Activated T-helper 17 cell treated with anti-CD3 and anti-CD28 coated beads, Interleukin-2, amount 50 U/mL, for 72 hours (primary cell): ENCODE data around the gene KCNAB1. TPM values are rescaled to one million over a fixed set of nuclear protein-coding genes. Genes with fewer than 3 reads are reported as not detected.

Experiments used
- ATAC-seq: fragments of 150-1000 bp; cut with Tn5 transposase; replicated peaks from 2 replicates; pipeline ENCODE4 v1.10.0; 2021; ENCODE audit warnings: mild to moderate bottlenecking, moderate library complexity
- H3K27ac Mint-ChIP-seq: one replicate; pipeline ENCODE4 v1.8.0; 2022; ENCODE audit warnings: mixed read lengths
- H3K27me3 Mint-ChIP-seq: one replicate; pipeline ENCODE4 v1.8.0; 2022; ENCODE audit warnings: mixed read lengths
- H3K36me3 Mint-ChIP-seq: one replicate; pipeline ENCODE4 v1.8.0; 2022; ENCODE audit warnings: low read depth, mild to moderate bottlenecking, mixed read lengths
- H3K4me1 Mint-ChIP-seq: one replicate; pipeline ENCODE4 v1.8.0; 2022; ENCODE audit warnings: mixed read lengths
- H3K4me3 Mint-ChIP-seq: one replicate; pipeline ENCODE4 v1.8.0; 2022; ENCODE audit warnings: mild to moderate bottlenecking, mixed read lengths
- H3K9me3 Mint-ChIP-seq: one replicate; pipeline ENCODE4 v1.8.0; 2022; ENCODE audit warnings: mixed read lengths
- total RNA-seq, 2 donors: library from RNA; stranded (reverse); gene quantifications; one replicate each; pipeline ENCODE4 v1.2.3, GENCODE V29; 2022

The KCNAB1 gene
- total RNA-seq, 2 donors from 2014 or later = not detected

DNA sequence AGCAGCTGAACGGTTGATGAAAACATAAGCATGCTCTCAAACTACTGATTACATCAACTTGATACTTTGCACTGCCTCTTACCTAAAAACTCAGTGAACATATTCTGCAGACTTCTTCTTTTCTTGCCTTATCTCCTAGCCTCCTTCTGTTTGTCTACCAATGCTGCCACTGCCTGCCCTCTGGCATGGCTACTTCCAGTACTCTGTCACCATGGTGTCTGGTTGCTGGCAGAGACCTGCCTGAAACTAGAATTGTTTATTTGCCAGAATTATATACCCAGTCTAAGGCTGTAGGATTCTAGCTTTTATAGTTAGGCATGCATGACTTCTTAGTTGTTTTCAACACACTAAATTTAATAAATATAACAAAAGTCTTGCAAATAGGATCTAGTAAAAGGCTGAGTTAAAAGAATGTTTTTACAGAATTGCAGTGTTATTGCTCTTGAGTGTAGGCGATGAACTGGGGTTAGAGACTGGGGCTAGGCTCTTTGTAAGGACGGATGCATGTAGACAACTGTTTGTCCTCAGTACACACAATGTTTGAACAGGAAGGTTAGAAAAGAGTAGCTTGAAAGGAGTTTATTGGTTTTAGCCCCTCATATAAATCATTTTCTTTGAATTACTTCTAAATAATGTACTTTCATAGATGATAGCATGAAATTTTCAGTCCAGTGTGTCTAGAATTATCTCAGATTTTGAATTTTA lies 116.3 kb downstream of the KCNAB1 start:
- Mint-ChIP-seq H3K4me3 (no peak overlapping the region), H3K4me1 (no peaks in the 10 kb centered on the region), H3K9me3 (no peaks in the 10 kb centered on the region), H3K27me3 (peaks cover 17% of the 10 kb centered on the region), H3K36me3 (no peaks in the 10 kb centered on the region), H3K27ac (no peak overlapping the region)
- ATAC-seq = no peak

DNA sequence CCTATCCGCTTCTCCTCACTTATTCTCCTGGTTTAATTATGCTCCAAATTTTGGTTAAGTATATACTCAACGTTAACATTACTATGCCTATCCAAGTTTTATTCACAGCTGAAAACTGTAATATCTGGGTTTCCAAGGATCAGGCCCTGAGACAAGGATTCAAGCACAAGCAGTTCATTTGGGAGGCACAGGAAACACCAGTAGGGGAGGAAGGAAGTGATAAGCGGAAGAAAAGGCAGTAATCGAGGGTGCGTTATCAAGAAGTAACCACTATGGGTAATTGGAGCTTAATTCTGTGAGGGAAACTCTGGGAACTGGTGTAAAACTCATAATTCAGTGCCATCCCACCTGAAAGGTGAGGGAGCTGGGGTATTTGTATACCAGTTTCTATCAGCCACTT lies 120.3 kb downstream of the KCNAB1 start:
- Mint-ChIP-seq H3K9me3 (no peaks in the 10 kb centered on the region), H3K27ac (no peak overlapping the region), H3K4me1 (no peaks in the 10 kb centered on the region), H3K36me3 (no peaks in the 10 kb centered on the region), H3K27me3 (peaks cover 10% of the 10 kb centered on the region), H3K4me3 (no peak overlapping the region)
- ATAC-seq = no peak

DNA sequence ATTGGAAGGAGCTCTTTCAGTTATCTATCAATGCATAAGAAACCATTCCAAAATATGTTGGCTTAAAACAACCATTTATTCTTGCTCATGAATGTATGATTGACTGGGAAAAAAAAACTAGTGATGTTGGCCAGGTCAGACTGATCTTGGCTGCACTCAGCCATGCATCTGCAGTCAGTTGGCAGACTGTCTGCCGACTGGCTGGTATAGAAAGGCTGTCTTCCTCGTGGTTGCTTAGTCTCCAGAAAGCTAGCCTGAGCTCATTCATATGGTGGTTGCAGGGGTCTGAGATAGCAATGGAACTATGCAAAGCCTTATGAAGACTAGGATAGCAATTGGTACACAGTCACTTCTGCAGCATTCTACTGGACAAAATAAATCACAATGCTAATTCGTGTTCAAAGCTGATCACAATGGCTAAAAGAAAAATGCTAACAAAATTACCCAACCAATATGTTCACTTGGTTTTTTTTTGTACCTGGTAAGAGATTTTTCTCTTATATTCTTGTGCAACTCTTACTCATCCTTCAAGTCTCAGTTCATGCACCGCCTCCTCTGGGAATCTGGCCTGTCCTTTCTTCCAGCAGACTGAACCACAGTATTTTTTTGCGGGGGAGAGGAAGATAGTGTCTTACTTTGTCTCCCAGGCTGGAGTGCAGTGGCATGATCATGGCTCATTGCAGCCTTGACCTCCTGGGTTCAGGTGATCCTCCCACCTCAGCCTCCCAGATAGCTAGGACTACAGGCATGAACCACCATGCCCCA lies 126.8 kb downstream of the KCNAB1 start:
- H3K27ac Mint-ChIP-seq = no peak overlapping the region
- H3K36me3 Mint-ChIP-seq = no peaks in the 10 kb centered on the region
- ATAC-seq = no peak
- no peaks in the 10 kb centered on the region for H3K4me1 Mint-ChIP-seq
- H3K27me3 Mint-ChIP-seq = peaks cover 22% of the 10 kb centered on the region
- H3K9me3 Mint-ChIP-seq = no peaks in the 10 kb centered on the region
- H3K4me3 Mint-ChIP-seq = no peak overlapping the region

DNA sequence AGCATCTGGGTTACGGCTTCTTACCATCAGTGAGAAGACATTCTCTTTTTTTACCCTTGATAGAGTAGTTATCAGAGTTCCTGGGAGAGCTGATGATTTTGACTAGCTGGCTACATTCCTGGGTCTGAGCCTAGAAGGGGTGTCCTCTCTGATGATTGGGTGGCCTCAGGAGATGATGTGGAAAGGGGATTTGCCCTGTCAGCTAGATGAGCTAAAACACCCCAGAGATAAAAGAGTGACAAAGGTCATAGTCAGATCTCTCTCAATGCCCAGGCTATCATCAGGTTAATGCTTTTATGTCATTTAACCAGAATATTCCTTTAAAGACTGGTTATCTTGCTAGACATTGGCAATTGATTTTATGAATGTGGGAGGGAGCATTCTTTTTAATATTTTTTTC lies 130.2 kb downstream of the KCNAB1 start:
- Mint-ChIP-seq H3K4me3 (no peak overlapping the region), H3K9me3 (no peaks in the 10 kb centered on the region), H3K36me3 (no peaks in the 10 kb centered on the region), H3K4me1 (no peaks in the 10 kb centered on the region), H3K27me3 (peaks cover 14% of the 10 kb centered on the region), H3K27ac (no peak overlapping the region)
- no peak for ATAC-seq

DNA sequence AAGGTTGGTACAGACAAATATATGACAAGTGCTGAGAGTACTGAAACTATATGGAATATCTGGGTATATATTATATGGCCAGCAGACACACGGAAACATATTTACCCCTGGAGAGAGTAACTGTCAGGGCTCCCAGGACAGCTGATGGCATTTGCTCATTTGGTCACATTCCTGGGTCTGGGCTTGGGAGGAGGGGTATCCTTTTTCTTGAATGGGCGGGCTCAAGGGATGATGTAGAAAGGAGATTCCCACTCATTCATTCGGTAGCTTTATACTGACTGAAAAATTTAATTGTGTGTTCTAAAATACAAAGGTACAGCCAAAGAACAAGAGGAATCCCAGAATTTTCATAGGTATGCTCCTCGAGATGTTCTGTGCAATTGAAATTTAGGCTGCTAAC lies 131.0 kb downstream of the KCNAB1 start:
- Mint-ChIP-seq H3K27me3 (peaks cover 12% of the 10 kb centered on the region), H3K4me3 (no peak overlapping the region), H3K9me3 (no peaks in the 10 kb centered on the region), H3K36me3 (no peaks in the 10 kb centered on the region), H3K27ac (no peak overlapping the region), H3K4me1 (no peaks in the 10 kb centered on the region)
- ATAC-seq = no peak

DNA sequence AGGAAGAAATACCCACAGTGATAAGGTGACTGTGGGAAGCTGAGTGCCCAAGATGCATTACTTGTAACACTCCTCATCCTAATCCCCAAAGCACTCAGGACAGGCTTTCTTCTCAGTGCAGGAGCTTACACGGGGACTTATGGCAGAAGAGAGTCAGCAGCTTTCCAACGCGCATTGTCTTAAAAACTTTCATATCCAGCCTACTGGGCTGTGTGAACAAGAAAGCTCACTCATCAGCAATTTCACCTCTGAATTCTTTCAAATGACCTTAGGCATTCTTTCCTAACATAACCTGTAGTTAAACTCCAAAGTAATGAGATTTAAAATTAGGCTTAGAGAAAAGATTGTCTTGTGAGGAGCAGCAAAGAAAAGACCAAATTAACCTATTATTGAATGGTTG lies 132.3 kb downstream of the KCNAB1 start:
- Mint-ChIP-seq H3K27me3 (peaks cover 12% of the 10 kb centered on the region), H3K4me3 (no peak overlapping the region), H3K9me3 (no peaks in the 10 kb centered on the region)

DNA sequence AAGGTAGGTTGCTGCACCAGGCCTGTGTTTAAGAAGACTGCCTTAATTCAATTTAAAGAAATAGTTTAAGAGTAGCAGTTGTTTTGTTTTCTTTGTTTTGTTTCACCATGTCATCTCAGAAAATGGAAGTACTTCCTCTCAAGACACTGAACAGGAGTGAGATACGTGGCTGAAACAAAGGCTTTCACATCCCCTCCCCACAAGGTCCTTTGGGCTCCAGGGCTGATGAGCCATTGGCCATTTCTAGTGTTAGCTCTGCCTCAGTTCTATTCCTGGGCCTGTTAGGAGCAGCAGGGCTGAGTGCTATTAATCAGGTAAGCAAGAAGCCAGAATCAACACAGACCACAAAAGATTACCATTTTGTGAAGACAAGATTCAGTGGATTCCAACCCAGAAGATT lies 132.8 kb downstream of the KCNAB1 start:
- no peak overlapping the region for H3K4me3 Mint-ChIP-seq
- H3K9me3 Mint-ChIP-seq = no peaks in the 10 kb centered on the region
- no peaks in the 10 kb centered on the region for H3K4me1 Mint-ChIP-seq
- ATAC-seq = no peak
- peaks cover 7% of the 10 kb centered on the region for H3K27me3 Mint-ChIP-seq
- H3K36me3 Mint-ChIP-seq = no peaks in the 10 kb centered on the region
- H3K27ac Mint-ChIP-seq = no peak overlapping the region

More for the DNA sequence above, 132.3 kb downstream of the KCNAB1 start:
- no peaks in the 10 kb centered on the region for H3K4me1 Mint-ChIP-seq
- no peak for ATAC-seq
- H3K27ac Mint-ChIP-seq = no peak overlapping the region
- H3K36me3 Mint-ChIP-seq = no peaks in the 10 kb centered on the region

DNA sequence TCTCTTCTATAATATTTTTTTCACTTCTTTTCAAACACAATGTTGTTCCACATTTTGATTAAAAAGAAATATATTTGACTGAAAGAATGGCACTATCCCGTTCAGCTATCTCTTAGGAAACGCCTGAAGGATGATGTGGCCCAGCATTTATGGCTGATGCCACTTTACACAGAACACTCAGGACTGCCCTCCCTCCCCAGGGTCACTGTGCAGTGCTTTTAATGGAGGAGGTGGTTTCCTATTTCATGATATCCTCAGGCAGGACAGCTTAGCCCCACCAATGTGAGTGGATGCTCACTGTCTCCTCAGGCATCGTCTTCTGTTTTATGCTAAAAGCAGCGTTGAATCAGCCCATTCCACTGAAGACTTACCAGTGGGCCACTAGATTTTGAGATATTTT lies 135.9 kb downstream of the KCNAB1 start:
- Mint-ChIP-seq H3K4me1 (no peaks in the 10 kb centered on the region), H3K9me3 (no peaks in the 10 kb centered on the region), H3K27ac (no peak overlapping the region), H3K27me3 (peaks cover 10% of the 10 kb centered on the region), H3K36me3 (no peaks in the 10 kb centered on the region), H3K4me3 (no peak overlapping the region)
- no peak for ATAC-seq

DNA sequence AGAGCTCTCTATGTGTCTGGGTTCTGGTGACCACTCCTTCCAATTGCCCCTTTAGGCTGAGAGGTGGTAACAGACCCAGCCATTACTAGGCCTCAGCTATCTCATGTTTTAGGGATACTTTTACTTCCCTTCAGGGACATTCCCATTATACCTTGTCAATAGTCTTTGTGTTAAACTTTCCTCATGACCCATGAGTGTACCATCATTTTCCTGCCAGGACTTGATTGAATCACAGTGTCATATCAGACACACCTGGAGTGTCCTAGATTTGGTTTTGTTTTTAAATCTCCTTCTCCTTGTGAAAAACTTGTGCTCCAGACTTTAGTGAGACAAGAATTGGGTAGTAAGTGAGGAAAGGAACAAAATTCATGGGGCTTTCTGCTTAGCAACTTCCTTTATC lies 136.6 kb downstream of the KCNAB1 start:
- no peak overlapping the region for H3K4me3 Mint-ChIP-seq
- no peak for ATAC-seq
- no peaks in the 10 kb centered on the region for H3K9me3 Mint-ChIP-seq
- peaks cover 8% of the 10 kb centered on the region for H3K27me3 Mint-ChIP-seq
- no peaks in the 10 kb centered on the region for H3K36me3 Mint-ChIP-seq
- no peaks in the 10 kb centered on the region for H3K4me1 Mint-ChIP-seq
- no peak overlapping the region for H3K27ac Mint-ChIP-seq

DNA sequence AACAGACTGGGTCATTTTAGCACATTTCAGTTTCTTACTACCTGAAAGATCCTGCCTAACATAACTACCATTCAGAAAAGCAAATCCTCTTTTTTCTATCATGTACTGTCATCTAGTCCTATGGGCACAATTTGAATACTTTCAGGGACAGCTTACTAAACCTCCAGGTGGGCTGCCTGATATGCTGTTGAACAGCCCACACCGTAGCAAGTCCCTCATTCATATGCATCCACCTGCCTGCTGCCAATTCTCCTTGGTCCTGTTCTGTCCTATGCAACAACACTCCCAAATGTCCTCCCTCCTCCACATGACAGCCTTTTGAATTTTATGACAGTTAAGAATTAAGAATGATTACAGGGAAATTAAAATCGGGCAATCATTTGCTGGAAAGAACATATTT lies 137.9 kb downstream of the KCNAB1 start:
- no peaks in the 10 kb centered on the region for H3K9me3 Mint-ChIP-seq
- no peaks in the 10 kb centered on the region for H3K36me3 Mint-ChIP-seq
- peaks cover 7% of the 10 kb centered on the region for H3K27me3 Mint-ChIP-seq
- no peak overlapping the region for H3K27ac Mint-ChIP-seq
- H3K4me3 Mint-ChIP-seq = no peak overlapping the region
- H3K4me1 Mint-ChIP-seq = no peaks in the 10 kb centered on the region
- no peak for ATAC-seq

DNA sequence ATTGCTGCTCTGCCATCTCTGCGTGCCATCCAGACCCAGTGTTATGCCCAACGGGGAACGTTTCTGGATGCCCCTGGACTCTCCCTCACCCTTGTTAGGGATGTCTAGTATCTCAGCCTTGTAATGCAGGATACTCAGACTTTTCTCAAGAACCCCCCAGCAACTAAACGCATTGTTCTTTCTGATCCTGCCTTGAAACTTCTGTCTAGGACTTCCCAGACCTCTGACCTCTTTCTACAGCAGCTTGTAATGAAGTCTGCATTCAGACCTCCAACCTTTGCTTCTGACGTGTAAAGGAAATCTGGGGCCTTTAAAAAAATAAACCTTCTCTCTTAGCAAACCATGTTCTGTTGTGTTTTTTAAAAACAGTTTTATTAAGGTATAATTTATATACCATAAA lies 139.5 kb downstream of the KCNAB1 start:
- Mint-ChIP-seq H3K27me3 (peaks cover 7% of the 10 kb centered on the region), H3K4me3 (no peak overlapping the region), H3K9me3 (no peaks in the 10 kb centered on the region), H3K27ac (no peak overlapping the region), H3K36me3 (no peaks in the 10 kb centered on the region), H3K4me1 (no peaks in the 10 kb centered on the region)
- no peak for ATAC-seq

DNA sequence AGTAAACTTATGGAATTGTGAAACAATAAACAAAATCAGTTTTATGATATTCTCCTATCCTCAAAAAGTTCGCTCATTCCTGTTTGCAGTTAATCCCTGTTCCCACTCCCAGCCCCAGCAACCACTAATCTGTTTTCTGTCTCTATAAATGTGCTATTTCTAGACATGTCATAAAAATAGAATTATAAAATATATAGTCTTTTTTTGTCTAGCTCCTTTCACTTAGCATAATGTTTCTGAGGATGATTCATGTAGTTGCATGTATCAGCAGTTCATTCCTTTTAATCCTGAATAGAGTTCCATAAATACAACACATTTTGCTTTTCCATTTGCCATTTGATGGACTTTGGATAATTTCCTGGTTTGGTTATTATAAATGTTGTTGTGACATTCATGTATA lies 140.0 kb downstream of the KCNAB1 start:
- H3K27me3 Mint-ChIP-seq = peaks cover 7% of the 10 kb centered on the region
- H3K4me3 Mint-ChIP-seq = no peak overlapping the region
- H3K4me1 Mint-ChIP-seq = no peaks in the 10 kb centered on the region
- H3K9me3 Mint-ChIP-seq = no peaks in the 10 kb centered on the region
- H3K36me3 Mint-ChIP-seq = no peaks in the 10 kb centered on the region
- ATAC-seq = no peak
- H3K27ac Mint-ChIP-seq = no peak overlapping the region

DNA sequence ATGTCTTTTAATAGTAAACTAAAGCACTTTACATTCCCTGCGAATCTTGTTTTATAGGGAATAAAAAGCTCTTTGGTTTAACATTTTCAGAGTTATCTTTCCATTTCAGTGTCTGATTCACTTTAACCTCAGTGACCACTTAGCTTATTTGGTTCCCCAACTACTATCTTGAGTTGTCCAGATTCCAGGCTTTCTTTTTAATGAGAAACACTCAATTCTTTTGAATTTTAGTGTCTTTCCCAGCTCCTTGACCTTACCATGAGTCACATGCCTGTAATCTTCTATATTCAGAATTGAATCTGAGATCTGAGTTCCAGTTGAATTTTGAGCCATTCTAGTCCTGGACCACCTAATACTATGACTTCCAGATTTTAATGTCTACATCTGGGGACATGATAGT lies 144.4 kb downstream of the KCNAB1 start:
- ATAC-seq = no peak
- no peaks in the 10 kb centered on the region for H3K36me3 Mint-ChIP-seq
- H3K27ac Mint-ChIP-seq = no peak overlapping the region
- no peak overlapping the region for H3K4me3 Mint-ChIP-seq
- H3K9me3 Mint-ChIP-seq = no peaks in the 10 kb centered on the region
- no peaks in the 10 kb centered on the region for H3K4me1 Mint-ChIP-seq
- peaks cover 2% of the 10 kb centered on the region for H3K27me3 Mint-ChIP-seq

DNA sequence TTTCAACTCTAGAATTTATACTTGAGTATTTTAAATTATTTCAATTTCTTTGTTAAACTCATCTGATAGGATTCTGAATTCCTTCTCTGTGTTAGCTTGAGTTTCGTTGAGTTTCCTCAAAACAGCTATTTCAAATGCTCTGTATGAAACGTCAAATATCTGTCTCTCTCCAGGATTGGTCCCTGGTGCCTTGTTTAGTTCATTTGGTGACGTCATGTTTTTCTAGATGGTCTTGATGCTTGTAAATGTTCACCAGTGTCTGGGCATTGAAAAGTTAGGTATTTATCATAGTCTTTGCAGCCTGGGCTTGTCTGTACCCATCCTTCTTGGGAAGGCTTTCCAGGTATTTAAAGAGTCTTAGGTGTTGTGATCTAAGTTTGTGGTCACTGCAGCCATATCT lies 151.1 kb downstream of the KCNAB1 start:
- Mint-ChIP-seq H3K27me3 (peaks cover 11% of the 10 kb centered on the region), H3K36me3 (no peaks in the 10 kb centered on the region), H3K27ac (no peak overlapping the region), H3K4me3 (no peak overlapping the region), H3K4me1 (no peaks in the 10 kb centered on the region), H3K9me3 (peaks cover 4% of the 10 kb centered on the region)
- no peak for ATAC-seq

DNA sequence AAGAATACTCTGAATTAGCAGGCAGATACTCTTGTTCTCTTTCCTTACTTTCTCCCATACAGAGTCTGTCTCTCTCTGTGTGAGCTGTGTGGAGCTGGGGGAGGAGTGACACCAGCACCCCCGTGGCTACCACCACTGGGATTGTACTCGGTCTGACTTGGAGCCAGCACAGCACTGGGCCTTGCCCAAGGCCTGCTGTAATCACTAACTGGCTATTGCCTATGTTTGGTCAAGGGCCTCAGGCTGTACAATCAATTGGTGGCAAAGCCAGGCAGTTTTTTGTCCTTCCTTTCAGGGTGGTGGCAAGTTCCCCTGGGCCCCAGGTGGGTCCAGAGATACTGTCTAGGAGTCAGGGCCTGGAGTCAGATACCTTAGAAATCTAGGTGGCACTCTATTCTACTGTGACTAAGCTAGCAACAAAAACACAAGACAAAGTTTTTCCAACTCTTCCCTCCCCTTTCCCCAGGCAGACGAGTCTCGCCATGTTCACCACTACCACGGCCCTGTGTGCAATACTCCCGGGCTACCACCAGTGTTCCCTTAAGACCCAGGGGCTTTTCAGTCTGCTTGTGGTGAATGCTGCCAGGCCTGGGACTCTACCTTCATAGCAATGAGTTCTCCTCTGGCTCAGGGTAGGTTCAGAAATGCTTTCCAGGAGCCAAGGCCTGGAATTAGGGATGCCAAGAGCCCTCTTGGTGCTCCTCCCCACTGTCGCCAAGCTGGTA lies 151.8 kb downstream of the KCNAB1 start:
- no peaks in the 10 kb centered on the region for H3K4me1 Mint-ChIP-seq
- no peak overlapping the region for H3K4me3 Mint-ChIP-seq
- H3K9me3 Mint-ChIP-seq = peaks cover 4% of the 10 kb centered on the region
- peaks cover 11% of the 10 kb centered on the region for H3K27me3 Mint-ChIP-seq
- no peak for ATAC-seq
- H3K36me3 Mint-ChIP-seq = no peaks in the 10 kb centered on the region
- H3K27ac Mint-ChIP-seq = no peak overlapping the region
